Fibroblast of upper back skin (primary cell): ENCODE results near the gene TBC1D14.

Experiments used
- DNase-seq: peaks from one replicate; pipeline ENCODE4 v3.0.0-alpha.2; 2013

Gene TBC1D14, protein sequence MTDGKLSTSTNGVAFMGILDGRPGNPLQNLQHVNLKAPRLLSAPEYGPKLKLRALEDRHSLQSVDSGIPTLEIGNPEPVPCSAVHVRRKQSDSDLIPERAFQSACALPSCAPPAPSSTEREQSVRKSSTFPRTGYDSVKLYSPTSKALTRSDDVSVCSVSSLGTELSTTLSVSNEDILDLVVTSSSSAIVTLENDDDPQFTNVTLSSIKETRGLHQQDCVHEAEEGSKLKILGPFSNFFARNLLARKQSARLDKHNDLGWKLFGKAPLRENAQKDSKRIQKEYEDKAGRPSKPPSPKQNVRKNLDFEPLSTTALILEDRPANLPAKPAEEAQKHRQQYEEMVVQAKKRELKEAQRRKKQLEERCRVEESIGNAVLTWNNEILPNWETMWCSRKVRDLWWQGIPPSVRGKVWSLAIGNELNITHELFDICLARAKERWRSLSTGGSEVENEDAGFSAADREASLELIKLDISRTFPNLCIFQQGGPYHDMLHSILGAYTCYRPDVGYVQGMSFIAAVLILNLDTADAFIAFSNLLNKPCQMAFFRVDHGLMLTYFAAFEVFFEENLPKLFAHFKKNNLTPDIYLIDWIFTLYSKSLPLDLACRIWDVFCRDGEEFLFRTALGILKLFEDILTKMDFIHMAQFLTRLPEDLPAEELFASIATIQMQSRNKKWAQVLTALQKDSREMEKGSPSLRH

DNA sequence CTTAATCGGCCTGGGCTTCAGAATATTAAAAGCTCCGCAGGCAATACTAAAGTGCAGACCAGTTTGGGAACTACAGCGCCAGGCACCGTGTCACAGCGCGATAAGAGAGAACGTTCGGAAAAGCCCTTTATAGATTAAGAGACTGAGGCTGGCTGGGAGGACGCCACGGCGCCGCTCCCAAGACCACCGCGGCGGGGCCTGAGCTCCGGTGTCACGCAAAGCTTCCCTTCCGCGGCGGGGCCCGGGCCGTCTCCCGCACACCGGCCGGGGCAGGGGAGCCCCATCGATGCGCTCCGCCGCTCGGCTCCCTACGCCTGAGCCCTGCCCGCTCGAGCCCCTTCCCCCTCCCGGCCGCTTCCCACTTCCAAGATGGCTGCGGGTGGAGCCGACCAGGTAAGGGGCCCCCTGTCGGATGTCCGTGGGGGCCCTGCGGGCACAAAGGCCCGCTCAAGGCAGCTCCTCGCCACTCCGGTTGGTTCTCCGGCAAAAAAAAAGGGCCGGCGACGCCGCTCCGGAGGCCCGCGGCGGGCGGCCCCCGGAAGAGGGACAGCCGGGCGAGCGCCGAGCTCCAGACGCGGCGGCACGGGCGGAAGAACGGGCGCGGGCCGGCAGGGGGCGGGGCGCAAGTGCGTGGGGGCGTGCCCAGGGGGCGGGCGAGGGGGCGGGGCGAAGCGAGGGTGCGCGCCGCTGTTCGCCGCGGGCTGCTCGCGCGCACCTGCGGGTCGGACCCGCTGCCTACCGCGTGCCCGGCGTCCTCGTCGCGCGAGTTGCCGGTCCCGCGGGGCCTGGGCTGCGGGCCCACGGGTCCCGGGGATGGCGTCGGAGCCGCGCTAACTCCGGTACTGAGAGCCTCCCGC, at the start of gene TBC1D14:
Gene TBC1D14, plus strand, starts transcription at position 714 of the 857 bp plus-strand sequence. CDS start 13,564 bp downstream, outside the sequence.
- peak; percentile 84 for DNase-seq

DNA sequence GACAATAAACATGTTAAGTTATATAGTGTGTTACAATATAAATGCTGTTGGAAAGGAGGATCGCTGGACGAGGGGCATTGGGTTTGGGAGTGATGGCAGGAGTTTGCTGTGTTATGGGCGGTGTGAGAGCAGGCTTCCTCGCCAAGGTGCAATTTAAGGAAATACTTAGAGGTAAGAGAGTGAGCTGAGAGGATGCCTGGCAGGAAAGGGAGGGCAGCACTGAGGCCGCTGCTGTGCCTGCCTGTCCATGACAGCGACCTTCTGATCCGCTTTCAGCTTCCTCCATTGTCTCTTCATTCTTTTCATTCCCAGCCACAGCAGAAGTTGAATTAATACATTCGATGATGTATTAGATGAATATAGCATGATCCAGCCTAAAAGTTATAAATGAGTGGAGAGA, 41.2 kb upstream of the TBC1D14 start:
- no peak for DNase-seq

GRCh38 chr4:6869944-6870343, 39.7 kb upstream of the TBC1D14 start:
- no peak for DNase-seq

DNA sequence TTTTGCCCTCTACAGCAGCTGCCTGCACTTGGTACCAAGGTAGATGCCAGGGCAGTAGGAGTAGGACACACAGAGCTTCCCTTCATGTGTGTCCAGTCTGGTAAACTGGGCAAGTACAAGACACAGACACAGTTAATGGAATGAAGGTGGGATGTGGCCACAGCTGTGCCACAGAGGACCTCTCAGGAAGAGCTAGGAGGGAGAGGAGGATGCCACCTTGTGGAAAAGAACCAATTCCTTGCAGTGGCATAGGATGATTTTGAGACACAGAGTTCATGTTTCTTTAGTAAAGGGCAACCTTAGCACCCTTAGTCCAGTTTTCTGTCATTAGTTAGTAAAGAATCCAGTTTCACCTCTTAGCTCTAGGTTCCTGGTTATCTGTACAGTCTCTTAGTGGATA, 36.3 kb upstream of the TBC1D14 start:
- peak; percentile 3 for DNase-seq

- peak; percentile 40 for DNase-seq
These were observed 35.7 kb upstream of the TBC1D14 start for GRCh38 chr4:6873792-6874461.

GRCh38 chr4:6874981-6875380, 34.6 kb upstream of the TBC1D14 start:
- no peak for DNase-seq

DNA sequence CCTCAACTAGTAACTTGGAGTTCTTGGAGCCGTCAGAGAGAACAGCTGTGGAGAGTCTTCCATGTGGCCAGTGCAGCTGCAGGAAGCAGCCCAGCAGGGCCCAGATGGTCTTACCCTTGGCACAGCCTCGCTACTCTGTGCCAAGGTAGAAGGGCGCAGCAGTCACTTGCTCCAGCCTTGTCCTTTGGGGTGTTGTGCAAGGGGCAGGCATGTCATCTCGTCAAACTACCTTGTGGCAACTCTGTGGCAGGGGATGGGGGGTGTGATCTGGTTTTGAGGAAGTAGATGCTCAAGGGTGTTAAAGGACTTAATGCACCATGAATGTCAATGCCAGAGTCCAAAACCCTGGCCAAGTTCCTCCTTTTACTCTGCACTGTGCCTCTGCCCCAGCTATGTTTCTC, 34.2 kb upstream of the TBC1D14 start:
- no peak for DNase-seq

DNA sequence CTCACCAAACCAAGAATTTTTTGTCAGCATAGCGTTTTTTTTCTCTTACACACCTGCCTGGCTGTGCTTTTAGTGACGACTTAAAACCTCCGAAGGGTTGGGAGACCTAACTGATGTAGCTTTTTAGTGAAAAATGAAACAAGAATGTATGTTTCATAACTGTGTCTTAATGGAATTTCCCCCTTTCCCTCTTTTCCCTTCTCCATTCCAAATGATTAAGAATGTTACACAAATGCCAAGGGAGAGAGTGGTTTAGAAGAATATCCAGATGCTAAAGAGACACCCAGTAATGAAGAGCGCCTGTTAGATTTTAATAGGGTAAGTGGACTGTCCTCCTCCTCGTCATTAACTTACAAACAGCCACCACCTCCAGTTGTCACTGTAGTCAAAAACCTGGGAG, 33.2 kb upstream of the TBC1D14 start:
- peak; percentile 41 for DNase-seq

DNA sequence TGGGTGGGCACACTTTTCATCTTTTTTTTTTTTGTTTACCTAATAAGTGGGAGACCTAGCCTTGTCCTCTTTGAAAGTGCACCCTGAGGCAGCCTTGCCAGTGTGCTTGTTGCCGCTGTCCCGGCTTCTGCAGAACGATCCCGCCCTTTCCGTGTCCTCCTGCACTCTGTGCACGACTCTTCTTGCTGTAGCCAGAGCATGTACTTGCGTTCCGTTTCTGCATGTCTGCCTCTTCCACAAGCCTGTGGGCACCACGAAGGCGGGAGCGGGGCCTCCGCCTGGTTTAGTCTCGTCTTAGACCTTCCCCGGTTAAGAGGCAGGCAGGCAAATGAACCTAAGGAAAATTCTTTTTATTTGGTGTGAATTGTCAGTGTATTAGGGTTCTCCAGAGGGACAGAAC, 32.6 kb upstream of the TBC1D14 start:
- no peak for DNase-seq

- DNase-seq: no peak
These were observed 31.1 kb upstream of the TBC1D14 start for GRCh38 chr4:6878451-6879059.

- no peak for DNase-seq
These were observed 28.9 kb upstream of the TBC1D14 start for GRCh38 chr4:6880691-6881090.

DNA sequence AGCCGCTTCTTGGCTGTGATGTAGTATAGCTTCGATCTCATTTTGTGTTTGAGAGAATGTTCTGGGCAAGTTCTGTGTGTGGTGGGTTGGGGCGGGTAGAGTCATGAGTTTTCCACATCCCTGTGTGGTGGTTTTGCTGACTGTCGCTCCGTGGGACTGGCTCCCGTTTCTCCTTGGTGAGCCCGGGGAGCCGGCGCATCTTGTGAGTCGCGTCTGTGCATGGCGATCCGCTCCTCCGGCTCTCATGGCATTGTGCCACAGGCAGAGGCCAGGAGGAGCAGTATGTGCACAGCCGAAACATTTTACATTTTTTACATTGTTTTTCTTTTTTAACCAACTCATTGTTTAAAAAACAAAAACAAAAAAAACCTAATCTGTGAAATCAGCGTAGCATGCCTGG, 27.7 kb upstream of the TBC1D14 start:
- no peak for DNase-seq

DNA sequence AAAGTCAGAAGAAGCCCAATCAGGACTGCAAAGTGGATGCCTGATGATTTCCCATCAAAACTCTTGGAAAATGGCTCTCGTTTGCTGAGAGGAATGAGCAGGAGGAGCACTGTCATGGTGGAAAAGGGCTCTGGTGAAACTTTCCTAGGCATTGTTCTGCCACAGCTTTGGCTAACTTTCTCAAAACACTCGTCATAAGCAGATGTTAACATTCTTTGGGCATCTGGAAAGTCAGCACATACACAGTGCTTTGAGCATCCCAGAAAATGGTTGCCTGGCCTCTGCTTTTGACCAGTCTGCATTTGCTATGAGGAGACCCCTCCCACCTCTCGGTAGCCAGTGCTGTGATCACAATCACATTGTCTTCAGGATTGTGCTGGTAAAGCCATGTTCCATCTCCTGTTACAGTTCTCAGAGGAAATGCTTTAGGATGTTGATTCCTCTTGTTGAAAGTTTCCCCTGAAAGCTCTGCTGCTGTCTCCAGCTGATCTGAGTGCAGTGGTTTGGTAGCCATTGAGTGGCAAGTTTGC, 25.2 kb upstream of the TBC1D14 start:
- DNase-seq: peak; percentile 3

GRCh38 chr4:6885953-6886557, 23.6 kb upstream of the TBC1D14 start:
- peak; percentile 53 for DNase-seq

- no peak for DNase-seq
These were observed 22.7 kb upstream of the TBC1D14 start for GRCh38 chr4:6886886-6887285.

DNA sequence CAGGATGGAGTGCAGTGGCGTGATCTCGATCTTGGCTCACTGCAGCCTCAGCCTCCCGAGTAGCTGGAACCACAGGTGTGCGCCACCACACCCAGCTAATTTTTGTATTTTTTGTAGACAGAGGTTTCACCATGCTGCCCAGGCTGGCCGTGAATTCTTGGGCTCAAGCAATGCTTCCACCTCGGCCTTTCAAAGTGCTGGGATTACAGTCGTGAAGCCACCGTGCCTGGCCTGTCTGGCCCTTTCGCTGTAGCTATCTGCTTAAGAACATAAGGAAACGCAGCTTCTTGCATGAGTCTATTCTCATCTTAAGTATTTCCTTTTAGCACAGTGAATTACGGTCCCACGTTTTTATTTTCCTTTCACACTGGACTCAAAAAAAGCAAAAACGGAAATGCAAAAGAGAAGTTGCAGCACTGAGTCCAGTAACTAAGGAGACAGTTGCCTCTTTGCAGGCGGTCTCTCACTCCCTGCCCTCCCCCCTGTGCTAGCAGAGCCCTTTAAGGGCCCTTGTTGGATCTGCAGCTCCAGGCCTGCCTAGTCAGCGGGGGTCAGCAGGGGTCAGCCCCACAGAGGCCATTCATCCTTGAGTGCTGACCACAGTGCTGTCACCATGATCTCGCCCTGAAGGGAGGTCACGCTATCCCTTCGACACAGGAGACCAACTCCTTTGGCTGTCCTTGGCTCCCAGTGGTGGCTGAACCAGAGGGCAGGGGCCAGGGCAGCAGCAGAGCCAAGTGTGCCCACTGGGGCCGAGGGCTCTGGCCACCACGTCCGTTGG, 21.8 kb upstream of the TBC1D14 start:
- DNase-seq: peak; percentile 26

- no peak for DNase-seq
These were observed 21.0 kb upstream of the TBC1D14 start for GRCh38 chr4:6888506-6889071.

DNA sequence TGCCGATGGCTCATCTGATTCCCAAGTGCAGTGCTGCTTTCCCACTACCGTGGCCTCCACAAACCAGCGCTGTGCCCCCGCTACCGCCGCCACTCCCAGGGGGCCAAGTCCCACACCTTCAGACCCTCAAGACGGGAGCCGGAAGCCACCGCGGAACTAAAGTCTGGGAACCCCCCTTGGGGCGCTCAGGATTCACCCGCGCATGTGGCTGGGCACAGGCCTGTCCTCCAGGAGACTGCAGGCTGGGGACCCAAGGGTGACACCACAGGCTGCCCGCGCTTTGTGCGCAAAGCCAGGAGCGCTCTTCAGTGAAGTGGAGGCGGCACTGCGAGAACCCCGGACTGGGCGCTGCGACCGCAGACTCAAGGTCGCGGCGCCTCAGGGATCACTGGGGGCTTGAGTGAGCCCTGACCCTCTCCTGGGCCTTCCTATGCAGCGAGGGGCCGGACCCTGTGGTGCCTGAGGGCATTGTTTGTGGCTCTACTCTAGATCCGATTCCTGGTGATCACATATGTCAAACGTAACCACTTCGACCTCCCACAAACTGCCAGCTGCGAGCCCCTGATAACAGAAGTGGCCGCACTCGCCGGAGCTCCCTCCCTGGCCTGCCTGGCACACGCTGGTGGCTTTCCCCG, 20.4 kb upstream of the TBC1D14 start:
- no peak for DNase-seq

DNA sequence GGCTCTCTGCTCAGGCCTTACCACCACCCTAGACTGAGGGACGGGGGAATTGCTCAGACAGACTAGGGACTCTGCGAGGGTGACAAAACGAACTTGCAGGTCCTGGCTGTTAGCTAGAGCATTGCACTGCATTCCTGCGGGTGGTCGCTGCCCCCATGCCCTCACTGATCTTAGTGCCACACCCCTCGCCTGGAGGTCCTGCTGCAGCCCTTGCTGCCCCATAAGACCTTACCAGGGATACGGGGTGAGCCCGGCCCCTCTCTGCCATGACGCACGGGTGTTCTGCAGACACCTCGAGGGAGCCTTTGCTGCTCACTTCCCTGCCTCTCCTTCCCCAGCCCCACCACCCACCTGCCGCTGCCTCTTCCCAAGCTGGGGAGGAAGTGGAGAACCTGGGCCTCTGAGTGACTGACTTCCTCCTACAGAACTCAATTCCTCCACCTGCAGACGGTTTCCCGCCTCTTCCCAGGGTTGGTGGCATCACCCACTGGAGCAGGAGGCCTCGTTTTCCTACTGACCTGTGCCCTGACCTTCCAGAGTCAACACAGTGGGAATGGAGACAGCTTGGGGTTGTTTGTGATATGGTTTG, 19.8 kb upstream of the TBC1D14 start:
- DNase-seq: no peak

DNA sequence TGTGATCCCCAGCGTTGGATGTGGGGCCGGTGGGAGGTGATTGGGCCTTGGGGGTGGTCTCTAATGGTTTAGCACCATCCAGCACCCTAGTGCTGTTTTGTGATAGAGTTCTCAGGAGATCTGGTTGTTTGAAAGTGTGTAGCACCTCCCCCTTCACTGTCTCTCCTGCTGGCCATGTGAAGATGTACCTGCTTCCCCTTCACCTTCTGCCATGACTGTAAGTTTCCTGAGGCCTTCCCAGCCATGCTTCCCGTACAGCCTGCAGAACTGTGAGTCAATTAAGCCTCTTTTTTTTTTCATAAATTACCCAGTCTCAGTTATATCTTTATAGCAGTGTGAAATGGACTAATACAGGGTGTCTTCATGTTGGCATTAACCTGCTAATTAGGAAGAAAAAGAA, 19.3 kb upstream of the TBC1D14 start:
- no peak for DNase-seq
